HL-60 (cell line): ENCODE results near the gene PDXK.

Experiments used
- CTCF ChIP-seq: IDR thresholded peaks from one replicate; pipeline ENCODE4 v1.5.1; 2011; ENCODE audit warnings: low read length, control low read depth, inconsistent platforms; ENCODE audit not compliant: insufficient read depth
- GABPA ChIP-seq: IDR thresholded peaks from 2 replicates; pipeline ENCODE4 v1.6.1; 2012; ENCODE audit warnings: low read depth
- POLR2AphosphoS5 ChIP-seq: IDR thresholded peaks from 2 replicates; pipeline ENCODE4 v1.6.1; 2012; ENCODE audit warnings: low read depth

GRCh38 chr21:43733529-43734071 lies 14.7 kb downstream of the PDXK start:
- TF ChIP-seq CTCF (no peak), GABPA (no peak), POLR2AphosphoS5 (no peak)
